Measurements from ENCODE around the gene BARHL2.

GRCh38 chr1:90711696-90712095, 5.4 kb downstream of the BARHL2 start:
- no peak for TF ChIP-seq CTCF (conservative IDR thresholded peaks at IDR 0.05)
- no peak for TF ChIP-seq ZFX (IDR thresholded peaks at IDR 0.05)

Data from C4-2B (cell line).